Islet precursor cell (in vitro differentiated cells): ENCODE results near the gene NUB1.
A peak's percentile ranks its signal among the peaks of the same experiment; 100 is the strongest.

Experiments
- DNase-seq: peaks from one replicate; pipeline ENCODE4 v3.0.0-alpha.2; 2018

Gene NUB1

GRCh38 chr7:151408839-151409666 is 67.4 kb downstream of the NUB1 start:
- DNase-seq = peak; percentile 75

GRCh38 chr7:151409667-151410404 is 68.2 kb downstream of the NUB1 start, which contains the start of gene WDR86:
WDR86 (minus strand) TSS chr7:151410038; CDS start chr7:151409589, 449 bp downstream.
- DNase-seq = peak; percentile 77

- DNase-seq = peak; percentile 75
Observed at GRCh38 chr7:151410405-151411390, 69.1 kb downstream of the NUB1 start.

- no peak for DNase-seq
Observed at GRCh38 chr7:151411551-151411950, 69.9 kb downstream of the NUB1 start.

- no peak for DNase-seq
Observed at GRCh38 chr7:151412318-151412717, 70.7 kb downstream of the NUB1 start.

GRCh38 chr7:151413241-151413640 is 71.6 kb downstream of the NUB1 start:
- no peak for DNase-seq

GRCh38 chr7:151415375-151416105 is 73.9 kb downstream of the NUB1 start:
- no peak for DNase-seq

GRCh38 chr7:151416112-151416940 is 74.7 kb downstream of the NUB1 start:
- peak; percentile 61 for DNase-seq

GRCh38 chr7:151416941-151417315 is 75.3 kb downstream of the NUB1 start:
- peak; percentile 84 for DNase-seq

- peak; percentile 59 for DNase-seq
Observed at GRCh38 chr7:151420144-151420543, 78.5 kb downstream of the NUB1 start.

GRCh38 chr7:151422212-151422611 is 80.6 kb downstream of the NUB1 start:
- DNase-seq = no peak

- no peak for DNase-seq
Observed at GRCh38 chr7:151423226-151423625, 81.6 kb downstream of the NUB1 start.

- no peak for DNase-seq
Observed at GRCh38 chr7:151423936-151424335, 82.3 kb downstream of the NUB1 start.

GRCh38 chr7:151424799-151425198 is 83.2 kb downstream of the NUB1 start:
- DNase-seq = no peak

GRCh38 chr7:151425670-151426440 is 84.2 kb downstream of the NUB1 start:
- DNase-seq = no peak

GRCh38 chr7:151426441-151426903 is 84.9 kb downstream of the NUB1 start:
- no peak for DNase-seq

- DNase-seq = no peak
Observed at GRCh38 chr7:151426904-151427704, 85.5 kb downstream of the NUB1 start.

GRCh38 chr7:151427705-151428377 is 86.2 kb downstream of the NUB1 start:
- DNase-seq = no peak
